Stimulated activated CD4-positive, alpha-beta T cell treated with anti-CD3 and anti-CD28 coated beads, Interleukin-4, amount 100 ng/mL, for 48 hours (primary cell): Measurements from ENCODE around the gene RSPH9.

ENCODE experiments used
- DNase-seq, 2 donors: peaks; one replicate each; pipeline ENCODE4 v3.0.0-alpha.2; 2020; ENCODE audit warnings: low read depth in 2 of 2

The RSPH9 gene

GRCh38 chr6:43644940-43645612, at the start of gene RSPH9:
TSS of gene RSPH9 (plus strand) at chr6:43645036. CDS start at chr6:43645099, 63 bp downstream.
- peak; percentile 60 to 61 for DNase-seq

GRCh38 chr6:43600595-43600994, 44.2 kb upstream of the RSPH9 start:
- DNase-seq: no peak

DNA sequence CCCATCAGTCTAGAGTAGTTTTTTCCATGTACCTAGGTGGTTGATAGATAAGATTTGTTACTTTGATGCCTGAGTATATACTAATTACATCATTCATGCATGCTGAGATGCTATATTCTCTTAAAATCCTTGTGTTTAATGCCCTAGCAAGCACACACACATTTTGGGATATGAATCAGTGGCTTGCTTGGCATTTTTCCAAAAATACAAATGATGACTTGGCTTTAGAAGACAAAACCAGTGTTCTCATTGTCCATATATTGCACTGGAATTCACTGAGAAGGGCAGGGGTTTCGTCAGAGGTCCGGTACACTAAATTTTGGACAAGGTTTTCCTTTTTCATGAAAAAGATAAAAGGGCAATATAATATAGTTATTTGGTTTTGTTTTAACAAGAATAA, 40.7 kb upstream of the RSPH9 start:
- no peak for DNase-seq

DNA sequence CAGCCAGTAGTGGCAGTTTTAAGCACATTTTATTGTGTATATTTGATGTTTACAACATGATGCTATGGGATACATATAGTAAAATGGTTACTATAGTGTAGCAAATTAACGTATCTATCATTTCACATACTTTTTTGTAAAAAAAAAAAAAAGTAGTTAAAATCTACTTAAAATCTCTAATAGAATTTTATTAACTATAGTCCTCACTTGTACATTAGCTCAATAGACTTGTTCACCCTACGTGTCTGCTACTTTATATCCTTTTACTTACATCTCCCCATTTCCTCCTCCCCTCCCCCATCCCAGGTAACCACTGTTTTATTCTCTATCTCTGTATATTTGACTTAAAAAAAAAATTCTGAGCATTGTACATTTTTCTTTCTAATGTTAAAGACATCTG, 38.8 kb upstream of the RSPH9 start:
- no peak for DNase-seq

DNA sequence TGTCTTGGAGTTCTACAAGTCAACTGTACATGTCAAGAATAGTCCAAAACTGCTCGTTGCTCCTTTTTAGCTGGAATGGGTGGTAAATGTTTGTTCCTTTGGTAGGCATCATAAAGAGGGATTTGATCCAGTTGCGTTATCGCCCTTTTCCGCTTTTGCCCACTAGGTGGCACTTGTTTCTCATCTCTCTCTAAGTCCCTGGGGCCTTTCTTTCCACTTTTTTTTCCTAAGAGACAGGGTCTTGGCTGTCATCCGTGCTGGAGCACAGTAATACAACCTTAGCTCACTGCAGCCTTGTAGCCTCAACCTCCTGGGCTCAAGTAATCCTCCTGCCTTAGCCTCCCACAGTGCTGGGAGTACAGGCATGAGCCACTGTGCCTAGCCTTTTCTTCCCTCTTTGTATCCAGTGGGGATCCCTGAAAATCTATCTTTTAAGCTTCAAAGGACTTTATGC, 36.5 kb upstream of the RSPH9 start:
- peak; percentile 48 to 49 for DNase-seq

DNA sequence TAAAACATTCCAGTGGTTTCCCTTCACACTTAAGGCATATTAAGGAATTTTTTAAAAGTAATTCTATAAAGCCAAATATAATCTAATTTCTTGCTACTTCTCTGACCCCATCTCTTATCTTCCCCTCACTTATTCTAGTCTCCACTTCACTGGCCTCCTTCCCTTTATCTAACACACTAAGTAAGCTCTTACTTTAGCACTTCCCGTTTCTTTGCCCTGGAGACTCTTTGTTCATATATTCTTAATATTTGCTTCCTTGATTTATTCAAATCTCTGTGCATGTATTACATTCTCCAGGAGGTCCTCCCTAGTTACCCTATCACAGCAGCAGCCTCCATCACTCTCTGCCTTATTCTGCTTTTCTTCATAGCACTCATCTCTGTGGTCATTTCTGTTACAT, 36.0 kb upstream of the RSPH9 start:
- DNase-seq: no peak

DNA sequence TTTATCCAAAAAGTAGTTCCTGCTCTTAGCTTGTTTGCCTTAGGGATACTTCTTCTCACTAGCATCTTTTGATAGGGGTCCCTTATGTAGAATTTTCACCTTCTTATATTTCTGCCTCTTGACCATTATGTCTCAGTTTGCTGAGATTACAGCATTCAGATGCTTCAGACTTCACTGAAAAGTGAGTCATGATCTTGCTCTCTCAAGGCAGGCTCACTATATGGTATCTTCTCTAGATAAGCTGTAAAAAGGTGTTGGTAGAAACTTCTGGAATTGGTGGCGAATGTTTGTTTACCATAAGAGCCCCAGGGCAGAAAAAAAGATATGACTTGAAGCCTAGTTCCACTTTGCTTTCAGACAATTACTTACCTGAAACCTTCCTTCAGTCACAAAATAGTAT, 35.4 kb upstream of the RSPH9 start:
- DNase-seq: no peak

GRCh38 chr6:43610431-43610830, 34.4 kb upstream of the RSPH9 start:
- DNase-seq: no peak

DNA sequence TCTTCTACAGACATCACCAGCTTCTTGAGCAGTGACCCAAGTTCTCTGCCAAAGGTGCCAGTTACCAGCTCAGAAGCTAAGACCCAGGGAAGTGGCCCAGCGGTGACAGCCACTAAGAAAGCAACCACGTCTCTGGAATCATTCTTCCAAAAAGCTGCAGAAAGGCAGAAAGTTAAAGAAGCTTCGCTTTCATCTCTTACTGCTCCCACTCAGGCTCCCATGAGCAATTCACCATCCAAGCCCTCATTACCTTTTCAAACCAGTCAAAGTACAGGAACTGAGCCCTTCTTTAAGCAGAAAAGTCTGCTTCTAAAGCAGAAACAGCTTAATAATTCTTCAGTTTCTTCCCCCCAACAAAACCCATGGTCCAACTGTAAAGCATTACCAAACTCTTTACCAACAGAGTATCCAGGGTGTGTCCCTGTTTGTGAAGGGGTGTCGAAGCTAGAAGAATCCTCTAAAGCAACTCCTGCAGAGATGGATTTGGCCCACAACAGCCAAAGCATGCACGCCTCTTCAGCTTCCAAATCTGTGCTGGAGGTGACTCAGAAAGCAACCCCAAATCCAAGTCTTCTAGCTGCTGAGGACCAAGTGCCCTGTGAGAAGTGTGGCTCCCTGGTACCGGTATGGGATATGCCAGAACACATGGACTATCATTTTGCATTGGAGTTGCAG, 31.0 kb upstream of the RSPH9 start:
- DNase-seq: no peak

DNA sequence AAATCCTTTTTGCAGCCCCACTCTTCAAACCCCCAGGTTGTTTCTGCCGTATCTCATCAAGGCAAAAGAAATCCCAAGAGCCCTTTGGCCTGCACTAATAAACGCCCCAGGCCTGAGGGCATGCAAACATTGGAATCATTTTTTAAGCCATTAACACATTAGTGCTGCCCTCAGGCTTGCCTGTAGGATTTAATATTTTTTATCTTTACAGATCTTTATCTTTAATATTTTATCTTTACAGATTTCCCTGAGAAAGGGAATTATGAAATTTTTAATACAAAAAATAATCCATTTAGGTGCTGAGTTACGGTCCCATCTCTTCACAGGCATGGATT, 30.5 kb upstream of the RSPH9 start:
- DNase-seq: no peak

- DNase-seq: no peak
These were observed 27.9 kb upstream of the RSPH9 start for GRCh38 chr6:43616725-43617472.

- DNase-seq: no peak
These were observed 23.6 kb upstream of the RSPH9 start for GRCh38 chr6:43621078-43621835.

GRCh38 chr6:43621836-43622180, 23.0 kb upstream of the RSPH9 start:
- no peak for DNase-seq

DNA sequence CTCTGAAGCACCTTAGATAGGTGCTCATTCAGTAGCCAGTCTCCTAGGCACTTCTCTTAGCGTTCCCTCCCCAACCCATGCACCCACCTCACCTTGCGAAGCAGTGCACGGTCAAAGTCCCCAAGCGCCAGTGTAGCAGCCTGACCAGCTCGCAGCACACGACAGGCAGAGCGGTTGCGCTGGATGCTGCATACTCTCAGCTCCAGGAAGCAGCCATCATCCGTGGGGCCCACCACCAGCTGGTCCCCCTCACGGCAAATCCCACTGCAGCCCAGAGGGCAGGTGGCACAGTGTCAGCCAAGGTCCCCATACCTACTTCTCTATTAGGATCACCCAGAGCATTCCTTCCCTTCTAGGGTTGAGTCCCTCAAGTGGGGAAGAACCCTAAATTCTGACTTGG, 22.3 kb upstream of the RSPH9 start:
- no peak for DNase-seq

DNA sequence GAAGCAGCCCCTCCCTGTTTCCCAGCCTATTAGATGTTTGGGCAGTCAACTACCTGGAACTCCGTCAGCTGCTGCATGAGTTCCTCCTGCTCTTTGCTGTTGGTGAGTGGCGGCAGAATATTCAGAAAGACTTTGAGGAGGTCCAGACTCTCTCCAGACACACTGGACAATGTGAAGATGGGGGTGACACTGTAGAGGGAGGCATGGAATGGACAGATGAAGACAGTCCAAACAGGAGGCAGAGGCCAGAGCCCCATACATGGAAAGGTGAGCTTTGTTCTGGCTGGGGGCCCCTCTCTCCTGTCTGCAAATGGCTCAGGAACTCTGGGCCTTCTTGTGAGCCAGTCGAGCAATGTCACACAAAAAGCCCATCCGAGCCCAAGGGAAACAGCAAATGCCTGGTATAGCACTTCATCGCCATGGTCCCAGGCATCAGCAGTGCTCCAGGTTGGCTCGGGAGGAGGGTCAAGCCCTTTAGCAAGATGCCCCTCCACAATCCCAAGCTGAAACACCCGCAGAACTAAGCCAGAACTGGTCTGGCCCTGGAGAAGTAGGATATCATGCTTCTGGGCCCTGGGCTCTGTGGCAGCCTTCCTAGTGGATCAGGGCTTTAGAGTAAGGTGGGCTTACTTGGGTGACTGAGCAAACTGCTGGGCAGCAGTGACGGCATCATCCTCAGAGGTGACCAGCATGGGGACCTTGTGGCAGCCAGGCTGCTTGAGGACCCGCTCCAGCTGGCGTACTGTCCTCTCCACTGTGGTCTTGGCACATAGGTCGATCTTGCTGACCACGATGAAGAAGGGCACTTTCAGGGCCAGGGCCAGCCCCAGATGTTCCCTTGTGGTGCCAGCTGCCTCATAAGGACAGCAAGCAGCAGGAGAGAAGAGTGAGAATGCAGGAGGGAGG, 20.7 kb upstream of the RSPH9 start:
- DNase-seq: no peak

- DNase-seq: no peak
These were observed 20.0 kb upstream of the RSPH9 start for GRCh38 chr6:43624786-43625288.

GRCh38 chr6:43625393-43625992, 19.3 kb upstream of the RSPH9 start:
- DNase-seq: no peak

DNA sequence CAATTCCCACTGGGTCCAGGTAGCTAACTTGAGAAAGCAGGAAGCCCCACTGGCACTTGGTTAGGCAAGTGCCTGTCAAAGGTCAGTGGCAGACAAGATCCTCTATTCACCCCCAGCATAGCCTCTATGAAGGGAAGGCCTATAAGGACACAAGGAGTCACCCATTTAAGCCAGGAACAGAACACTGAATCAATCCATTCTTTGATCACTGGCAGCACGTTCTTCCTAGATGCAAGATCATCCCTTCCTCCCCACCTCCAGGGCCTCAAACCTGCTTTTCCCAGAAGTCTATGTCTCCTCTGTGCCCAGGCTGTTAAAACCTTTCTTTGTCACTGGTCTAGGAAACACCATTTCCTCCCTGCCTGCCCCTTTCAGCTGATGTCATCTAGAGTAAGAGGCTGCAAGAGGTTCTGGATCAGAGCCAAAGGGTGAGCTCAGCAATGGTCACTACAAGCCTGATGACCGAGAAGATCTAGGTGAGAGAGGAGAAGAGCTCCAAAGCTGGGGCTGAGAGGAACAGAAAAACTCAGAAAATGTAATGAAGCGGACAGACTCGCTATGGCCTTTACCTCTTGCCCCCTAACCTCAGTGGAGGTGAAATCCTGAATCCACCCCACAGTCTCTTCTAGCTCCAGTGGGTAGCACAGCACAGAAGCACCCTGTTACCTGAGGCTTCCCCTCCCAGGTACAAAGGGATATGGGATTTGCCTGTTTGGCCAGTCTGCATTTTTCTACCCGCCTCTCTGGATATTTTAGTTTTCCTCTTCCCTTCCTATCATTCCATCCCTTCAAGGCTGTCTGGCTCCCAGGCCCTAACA, 17.6 kb upstream of the RSPH9 start:
- no peak for DNase-seq

GRCh38 chr6:43628393-43629103, 16.3 kb upstream of the RSPH9 start:
- peak; percentile 28 to 46 for DNase-seq
